BE2C (cell line): ENCODE measurements around the gene TENM4.
A peak's percentile ranks its signal among the peaks of the same experiment; 100 is the strongest.
"Not testable (repeated sequence)": the region's sequence is repeated elsewhere in the genome, so short reads cannot be mapped to it uniquely, and the experiment has no call there.

Source experiments
- DNase-seq: peaks from one replicate; pipeline ENCODE4 v3.0.0-alpha.2; 2020
- H3K27me3 ChIP-seq: fragments of 250-450 bp; sonication (Bioruptor Pico); 2 replicates; pipeline ENCODE4 v1.5.1; 2020; ENCODE audit warnings: mild to moderate bottlenecking
- H3K36me3 ChIP-seq: fragments of 250-450 bp; sonication (Bioruptor Pico); 2 replicates; pipeline ENCODE4 v1.5.1; 2020; ENCODE audit warnings: mild to moderate bottlenecking
- H3K4me1 ChIP-seq: fragments of 250-450 bp; sonication (Bioruptor Pico); 2 replicates; pipeline ENCODE4 v1.5.1; 2020
- H3K4me3 ChIP-seq: 2 replicates; pipeline ENCODE4 v1.5.1; 2011; ENCODE audit warnings: low read depth, low read length
- H3K9me3 ChIP-seq: fragments of 250-450 bp; sonication (Bioruptor Pico); 2 replicates; pipeline ENCODE4 v1.5.1; 2020
- TF ChIP-seq, protein P1 (sequence below): IDR thresholded peaks from 2 replicates; pipeline ENCODE4 v1.5.1; 2012; ENCODE audit warnings: mild to moderate bottlenecking, low read depth, low read length

The TENM4 gene

DNA sequence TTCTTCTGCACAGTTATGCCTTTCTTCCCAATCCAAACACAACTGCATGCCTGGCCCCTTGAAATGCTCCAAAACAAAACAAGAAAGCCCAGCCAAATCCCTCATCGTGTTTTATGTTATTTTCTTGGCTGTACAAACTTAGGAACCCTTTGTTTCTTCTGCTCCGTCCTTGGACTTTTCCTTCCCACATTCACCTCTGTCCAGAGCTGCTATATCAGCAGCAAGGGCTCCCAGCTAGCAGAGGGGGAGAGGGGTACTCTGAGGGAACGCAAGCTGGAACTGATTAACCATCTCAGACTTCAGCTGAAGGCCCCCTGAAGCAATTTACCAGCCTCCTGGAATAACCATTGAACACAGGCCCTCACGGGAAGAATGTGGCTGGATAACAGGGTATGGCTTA is 214.7 kb downstream of the TENM4 start:
- no peak for DNase-seq
- H3K4me1 ChIP-seq = no peaks in the 10 kb centered on the region
- no peaks in the 10 kb centered on the region; the same call in 1 of the 2 replicates for H3K27me3 ChIP-seq
- no peaks in the 10 kb centered on the region for H3K36me3 ChIP-seq
- peaks cover 6% of the 10 kb centered on the region for H3K9me3 ChIP-seq
- H3K4me3 ChIP-seq = no peak overlapping the region
- TF ChIP-seq, protein P1, sequence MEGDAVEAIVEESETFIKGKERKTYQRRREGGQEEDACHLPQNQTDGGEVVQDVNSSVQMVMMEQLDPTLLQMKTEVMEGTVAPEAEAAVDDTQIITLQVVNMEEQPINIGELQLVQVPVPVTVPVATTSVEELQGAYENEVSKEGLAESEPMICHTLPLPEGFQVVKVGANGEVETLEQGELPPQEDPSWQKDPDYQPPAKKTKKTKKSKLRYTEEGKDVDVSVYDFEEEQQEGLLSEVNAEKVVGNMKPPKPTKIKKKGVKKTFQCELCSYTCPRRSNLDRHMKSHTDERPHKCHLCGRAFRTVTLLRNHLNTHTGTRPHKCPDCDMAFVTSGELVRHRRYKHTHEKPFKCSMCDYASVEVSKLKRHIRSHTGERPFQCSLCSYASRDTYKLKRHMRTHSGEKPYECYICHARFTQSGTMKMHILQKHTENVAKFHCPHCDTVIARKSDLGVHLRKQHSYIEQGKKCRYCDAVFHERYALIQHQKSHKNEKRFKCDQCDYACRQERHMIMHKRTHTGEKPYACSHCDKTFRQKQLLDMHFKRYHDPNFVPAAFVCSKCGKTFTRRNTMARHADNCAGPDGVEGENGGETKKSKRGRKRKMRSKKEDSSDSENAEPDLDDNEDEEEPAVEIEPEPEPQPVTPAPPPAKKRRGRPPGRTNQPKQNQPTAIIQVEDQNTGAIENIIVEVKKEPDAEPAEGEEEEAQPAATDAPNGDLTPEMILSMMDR = no peak

DNA sequence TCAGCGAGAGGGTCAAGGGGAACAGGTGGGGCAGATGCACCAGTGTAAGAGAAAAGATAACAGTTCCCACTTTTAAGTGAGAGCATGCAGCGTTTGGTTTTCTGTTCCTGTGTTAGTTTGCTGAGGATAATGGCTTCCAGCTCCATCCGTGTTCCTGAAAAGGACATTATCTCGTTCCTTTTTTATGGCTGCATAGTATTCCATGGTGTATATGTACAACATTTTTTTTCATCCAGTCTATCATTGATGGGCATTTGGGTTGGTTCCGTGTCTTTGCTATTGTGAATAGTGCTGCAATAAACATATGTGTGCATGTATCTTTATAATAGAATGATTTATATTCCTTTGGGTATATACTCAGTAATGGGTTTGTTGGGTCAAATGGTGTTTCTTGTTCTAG is 218.7 kb downstream of the TENM4 start:
- not testable (repeated sequence) for H3K27me3 ChIP-seq, H3K4me1 ChIP-seq

DNA sequence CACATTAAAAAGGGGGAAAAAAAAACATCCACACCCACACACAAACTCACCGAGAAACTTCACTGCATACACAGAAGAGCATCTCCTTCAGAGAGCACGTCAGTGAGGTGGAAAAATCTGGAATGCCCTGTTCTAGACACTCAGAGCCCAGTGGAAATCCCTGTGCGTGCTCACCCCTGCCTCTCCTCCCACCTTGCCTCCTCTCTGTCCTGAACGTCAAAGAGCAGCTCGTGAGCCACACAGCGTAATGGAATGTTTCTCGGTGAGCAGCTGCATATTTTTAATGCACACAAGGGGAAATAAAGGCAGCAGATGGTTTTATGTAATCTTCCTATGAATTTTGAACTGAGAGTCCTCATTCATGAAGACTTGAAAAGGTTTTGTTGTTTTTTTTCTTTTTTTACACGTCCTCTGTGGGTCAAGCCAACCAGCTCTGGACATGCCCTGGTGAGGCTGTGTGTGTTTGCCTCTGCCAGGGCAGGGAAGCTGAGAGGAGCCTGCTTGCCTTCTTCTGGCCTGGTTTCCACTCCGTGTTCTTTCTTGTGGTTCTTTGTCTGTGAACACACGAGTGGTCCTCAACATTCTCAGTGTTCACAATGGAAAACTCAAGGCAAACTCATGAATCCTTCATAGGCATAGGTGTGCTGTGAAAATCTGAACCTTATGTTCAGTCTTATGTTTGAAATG is 219.2 kb downstream of the TENM4 start:
- no peak for DNase-seq
- H3K4me1 ChIP-seq = no peaks in the 10 kb centered on the region
- H3K9me3 ChIP-seq = peaks cover 6% of the 10 kb centered on the region
- no peaks in the 10 kb centered on the region; the same call in 1 of the 2 replicates for H3K27me3 ChIP-seq
- TF ChIP-seq, protein P1 = no peak
- no peak overlapping the region for H3K4me3 ChIP-seq
- H3K36me3 ChIP-seq = no peaks in the 10 kb centered on the region

More for the DNA sequence above, 218.7 kb downstream of the TENM4 start:
- DNase-seq, H3K9me3 ChIP-seq, H3K4me3 ChIP-seq, H3K36me3 ChIP-seq: not testable (repeated sequence)

DNA sequence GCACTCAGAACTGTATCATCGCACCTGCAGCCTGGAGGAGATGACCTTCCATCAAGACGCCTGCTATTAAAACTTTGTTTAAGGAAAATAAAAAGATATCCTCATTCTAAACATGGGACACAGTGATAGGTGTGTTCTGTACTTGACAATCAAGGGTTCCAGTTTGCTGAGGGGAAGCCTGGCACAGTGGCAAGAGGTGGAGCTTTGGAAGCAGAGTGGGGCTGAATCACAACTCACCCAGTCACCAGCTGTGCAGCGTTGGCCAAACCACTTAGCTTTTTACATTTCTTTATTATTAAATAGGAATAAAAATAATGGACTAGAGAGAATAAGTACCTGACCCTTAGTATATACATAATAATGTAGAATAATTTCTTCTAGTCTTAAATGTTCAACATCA is 220.7 kb downstream of the TENM4 start:
- Histone ChIP-seq H3K4me1 (no peaks in the 10 kb centered on the region), H3K4me3 (no peak overlapping the region), H3K9me3 (peaks cover 6% of the 10 kb centered on the region), H3K27me3 (no peaks in the 10 kb centered on the region; the same call in 1 of the 2 replicates), H3K36me3 (no peaks in the 10 kb centered on the region)
- DNase-seq = no peak
- TF ChIP-seq, protein P1 = no peak

DNA sequence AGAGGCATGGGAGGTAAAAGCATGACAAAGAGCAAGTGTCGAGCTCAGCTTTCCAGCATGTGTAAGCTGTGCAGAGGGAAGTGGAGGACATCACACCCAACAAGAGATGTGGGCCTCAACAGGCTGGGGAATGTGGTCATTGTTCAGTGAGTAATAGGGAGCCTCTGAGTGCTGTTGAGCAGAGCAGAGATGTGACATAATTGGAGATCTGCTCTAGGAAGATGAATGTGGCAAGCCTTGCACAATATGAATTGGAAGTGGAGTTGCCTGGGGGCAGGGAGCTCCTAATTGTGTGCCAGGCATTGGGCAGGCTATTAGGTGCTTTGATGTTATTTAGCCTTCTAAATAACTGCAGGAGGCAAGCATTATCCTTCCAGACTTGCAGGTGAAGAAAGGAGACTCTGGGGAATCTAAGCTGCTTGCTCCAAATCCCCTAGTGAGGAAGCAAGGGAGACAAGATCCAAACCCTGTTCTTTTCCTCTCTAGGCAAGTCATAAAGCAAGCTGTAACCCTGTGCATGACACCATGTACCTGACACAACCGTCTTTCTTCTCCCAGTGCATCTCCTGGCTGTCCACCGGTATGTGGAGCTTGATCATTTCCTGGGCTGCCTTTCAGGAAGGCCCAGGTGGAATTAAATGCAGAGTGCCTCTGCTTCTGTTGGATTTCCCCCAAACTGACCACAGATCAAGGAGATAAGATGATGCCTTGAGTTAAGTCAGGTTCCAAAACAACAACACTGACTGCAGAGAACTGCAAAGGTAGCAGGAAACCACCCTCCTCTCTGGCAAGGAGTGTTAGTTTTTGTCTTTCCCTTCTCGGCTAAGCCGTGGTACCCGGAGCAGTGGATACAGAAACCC is 221.4 kb downstream of the TENM4 start:
- Histone ChIP-seq H3K36me3 (no peaks in the 10 kb centered on the region), H3K4me3 (no peak overlapping the region), H3K4me1 (no peaks in the 10 kb centered on the region), H3K27me3 (no peaks in the 10 kb centered on the region; the same call in 1 of the 2 replicates), H3K9me3 (peaks cover 6% of the 10 kb centered on the region)
- TF ChIP-seq, protein P1 = no peak
- DNase-seq = no peak

DNA sequence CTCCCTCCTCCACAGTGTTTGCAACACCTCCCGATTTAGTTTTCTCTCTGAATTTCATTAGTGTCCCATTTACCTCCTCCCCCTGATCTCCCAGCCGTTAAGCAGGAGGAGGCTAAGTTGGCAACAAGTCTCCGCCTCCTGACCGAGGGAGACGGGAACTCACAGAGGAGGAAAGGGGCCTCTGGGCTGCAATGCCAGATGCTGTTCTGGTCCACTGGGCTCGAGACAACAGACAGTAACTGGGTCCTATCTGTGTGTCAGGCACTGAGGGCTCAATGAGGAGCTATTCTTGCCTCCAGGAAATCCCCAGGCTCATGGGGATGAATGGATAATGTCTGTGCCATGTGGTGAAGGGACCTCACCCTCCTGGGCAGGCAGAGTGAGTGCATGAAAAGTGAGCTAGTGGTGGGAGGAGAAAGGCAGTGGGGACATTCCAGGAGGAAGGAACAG is 228.1 kb downstream of the TENM4 start:
- DNase-seq = peak; percentile 48
- TF ChIP-seq, protein P1 = no peak
- H3K4me1 ChIP-seq = no peaks in the 10 kb centered on the region
- H3K36me3 ChIP-seq = no peaks in the 10 kb centered on the region
- no peaks in the 10 kb centered on the region for H3K27me3 ChIP-seq
- no peaks in the 10 kb centered on the region for H3K9me3 ChIP-seq
- H3K4me3 ChIP-seq = no peak overlapping the region
